NT2/D1 (cell line): ENCODE results near the gene RMDN2.

Experiments
- SUZ12 ChIP-seq: IDR thresholded peaks from 2 replicates; pipeline ENCODE4 v1.6.1; 2011; ENCODE audit not compliant: insufficient read length, insufficient read depth; ENCODE audit errors: extremely low read depth
- YY1 ChIP-seq: IDR thresholded peaks from 2 replicates; pipeline ENCODE4 v1.6.1; 2011; ENCODE audit not compliant: insufficient read length, insufficient read depth
- ZNF274 ChIP-seq: IDR thresholded peaks from 2 replicates; pipeline ENCODE4 v1.6.1; 2011; ENCODE audit warnings: mild to moderate bottlenecking, low read depth, low read length

GRCh38 chr2:37917281-37918228 is 7.5 kb upstream of the RMDN2 start:
- no peak for TF ChIP-seq YY1
- no peak for TF ChIP-seq ZNF274
- TF ChIP-seq SUZ12, result no peak
